H9 (cell line): ENCODE data around the gene DPP10. TPM values are rescaled to one million over a fixed set of nuclear protein-coding genes. Genes with fewer than 3 reads are reported as not detected.

Experiments
- DNase-seq: peaks from one replicate; pipeline ENCODE4 v3.0.0-alpha.2; 2017
- H2AFZ ChIP-seq: one replicate; pipeline ENCODE4 v1.6.1; 2013; ENCODE audit warnings: mild to moderate bottlenecking, low read length, control low read depth, moderate library complexity
- H2AK5ac ChIP-seq: 2 replicates; pipeline ENCODE4 v1.6.1; 2013; ENCODE audit warnings: low read length, control low read depth, mixed read lengths; ENCODE audit not compliant: insufficient read length
- H2BK120ac ChIP-seq: one replicate; pipeline ENCODE4 v1.6.1; 2013; ENCODE audit warnings: low read depth, mild to moderate bottlenecking, low read length, control low read depth, inconsistent platforms; ENCODE audit not compliant: poor library complexity, severe bottlenecking
- H2BK12ac ChIP-seq: 2 replicates; pipeline ENCODE4 v1.6.1; 2013; ENCODE audit warnings: low read length, control low read depth, mixed read lengths, low read depth; ENCODE audit not compliant: insufficient read length
- H2BK15ac ChIP-seq: 2 replicates; pipeline ENCODE4 v1.6.1; 2013; ENCODE audit warnings: low read depth, low read length, control low read depth
- H2BK20ac ChIP-seq: one replicate; pipeline ENCODE4 v1.6.1; 2013; ENCODE audit warnings: low read depth, mild to moderate bottlenecking, low read length, control low read depth, inconsistent platforms; ENCODE audit not compliant: poor library complexity, severe bottlenecking
- H2BK5ac ChIP-seq: 2 replicates; pipeline ENCODE4 v1.6.1; 2013; ENCODE audit warnings: low read length, control low read depth, mixed read lengths; ENCODE audit not compliant: insufficient read length
- H3K14ac ChIP-seq: 2 replicates; pipeline ENCODE4 v1.6.1; 2013; ENCODE audit warnings: low read length, control low read depth; ENCODE audit not compliant: insufficient read depth
- H3K18ac ChIP-seq: 2 replicates; pipeline ENCODE4 v1.6.1; 2013; ENCODE audit warnings: low read depth, mild to moderate bottlenecking, mixed read lengths, low read length, control low read depth; ENCODE audit not compliant: insufficient read length
- H3K23ac ChIP-seq: 2 replicates; pipeline ENCODE4 v1.6.1; 2013; ENCODE audit warnings: low read length, control low read depth, mixed read lengths, low read depth; ENCODE audit not compliant: insufficient read length
- H3K23me2 ChIP-seq: 2 replicates; pipeline ENCODE4 v1.6.1; 2013; ENCODE audit warnings: low read depth, mild to moderate bottlenecking, mixed read lengths, low read length, control low read depth; ENCODE audit not compliant: insufficient read length, poor library complexity, severe bottlenecking
- H3K27ac ChIP-seq: 2 replicates; pipeline ENCODE4 v1.5.1; 2013; ENCODE audit warnings: low read length, control low read depth, mixed read lengths, low read depth; ENCODE audit not compliant: insufficient read length
- H3K27me3 ChIP-seq: 2 replicates; pipeline ENCODE4 v1.6.1; 2013; ENCODE audit warnings: low read length, control low read depth, inconsistent platforms; ENCODE audit not compliant: insufficient read depth
- H3K4ac ChIP-seq: 2 replicates; pipeline ENCODE4 v1.6.1; 2013; ENCODE audit warnings: low read depth, mild to moderate bottlenecking, control low read depth, inconsistent platforms, low read length, moderate library complexity
- H3K4me1 ChIP-seq: 2 replicates; pipeline ENCODE4 v1.6.1; 2013; ENCODE audit warnings: low read length, control low read depth, inconsistent platforms; ENCODE audit not compliant: insufficient read depth
- H3K4me2 ChIP-seq: 2 replicates; pipeline ENCODE4 v1.6.1; 2013; ENCODE audit warnings: low read length, control low read depth, mixed read lengths; ENCODE audit not compliant: insufficient read length, insufficient read depth
- H3K56ac ChIP-seq: 2 replicates; pipeline ENCODE4 v1.6.1; 2013; ENCODE audit warnings: low read depth, mild to moderate bottlenecking, mixed read lengths, low read length, control low read depth; ENCODE audit not compliant: insufficient read length
- H3K79me1 ChIP-seq: 2 replicates; pipeline ENCODE4 v1.6.1; 2013; ENCODE audit warnings: low read depth, mild to moderate bottlenecking, moderate library complexity, low read length, control low read depth, inconsistent platforms; ENCODE audit not compliant: insufficient read depth, poor library complexity, severe bottlenecking
- H3K79me2 ChIP-seq: 2 replicates; pipeline ENCODE4 v1.6.1; 2013; ENCODE audit warnings: low read length, control low read depth, inconsistent platforms; ENCODE audit not compliant: insufficient read depth
- H3K9ac ChIP-seq: 2 replicates; pipeline ENCODE4 v1.6.1; 2013; ENCODE audit warnings: low read length, control low read depth, mixed read lengths; ENCODE audit not compliant: insufficient read length; ENCODE audit errors: extremely low read depth
- H3K9me3 ChIP-seq: one replicate; pipeline ENCODE4 v1.6.1; 2013; ENCODE audit warnings: low read depth, low read length, inconsistent platforms; ENCODE audit not compliant: control insufficient read depth
- H3T11ph ChIP-seq: one replicate; pipeline ENCODE4 v1.6.1; 2013; ENCODE audit warnings: mild to moderate bottlenecking, low read length, control low read depth, inconsistent platforms
- H4K20me1 ChIP-seq: one replicate; pipeline ENCODE4 v1.6.1; 2013; ENCODE audit not compliant: control insufficient read depth, insufficient read length, insufficient read depth
- H4K5ac ChIP-seq: 2 replicates; pipeline ENCODE4 v1.6.1; 2013; ENCODE audit warnings: low read depth, mild to moderate bottlenecking, mixed read lengths, low read length, control low read depth; ENCODE audit not compliant: insufficient read length
- H4K8ac ChIP-seq: replicated peaks from 2 replicates; pipeline ENCODE4 v1.6.1; 2013; ENCODE audit warnings: low read length, control low read depth, mixed read lengths, low read depth; ENCODE audit not compliant: insufficient read length
- H4K91ac ChIP-seq: 2 replicates; pipeline ENCODE4 v1.6.1; 2013; ENCODE audit warnings: low read depth, mild to moderate bottlenecking, moderate library complexity, mixed read lengths, low read length, control low read depth; ENCODE audit not compliant: insufficient read length
- H3K27ac Mint-ChIP-seq, 3 experiments: 2 replicates in 2 of 3; 3 replicates in 1 of 3; pipeline ENCODE4 v1.8.0; 2020 to 2021; ENCODE audit warnings: mixed read lengths in 3 of 3, mild to moderate bottlenecking in 1 of 3, moderate library complexity in 1 of 3
- H3K27me3 Mint-ChIP-seq: 2 replicates; pipeline ENCODE4 v1.8.0; 2021; ENCODE audit warnings: low read depth, mild to moderate bottlenecking, moderate library complexity, mixed read lengths
- H3K36me3 Mint-ChIP-seq, 3 experiments: 2 replicates in 2 of 3; 3 replicates in 1 of 3; pipeline ENCODE4 v1.8.0; 2020 to 2021; ENCODE audit warnings: low read depth in 3 of 3, mixed read lengths in 3 of 3; ENCODE audit not compliant: insufficient read depth in 1 of 3
- H3K4me1 Mint-ChIP-seq, 2 experiments: 2 replicates each; pipeline ENCODE4 v1.8.0; 2020; ENCODE audit warnings: mixed read lengths in 2 of 2
- H3K4me3 Mint-ChIP-seq, 2 experiments: 2 replicates in 1 of 2; 3 replicates in 1 of 2; pipeline ENCODE4 v1.8.0; 2020 to 2021; ENCODE audit warnings: mild to moderate bottlenecking in 2 of 2, mixed read lengths in 2 of 2, moderate library complexity in 1 of 2
- H3K9me3 Mint-ChIP-seq, 2 experiments: 2 replicates in 1 of 2; 3 replicates in 1 of 2; pipeline ENCODE4 v1.8.0; 2020; ENCODE audit warnings: mild to moderate bottlenecking in 2 of 2, mixed read lengths in 2 of 2, moderate library complexity in 1 of 2
- CTCF ChIP-seq: fragments of 200-600 bp; sonication (generic); conservative IDR thresholded peaks from 3 replicates; pipeline ENCODE4 v1.8.0; 2021; ENCODE audit warnings: antibody characterized with exemption, mild to moderate bottlenecking
- WGBS: extraction: QIAGEN DNeasy Blood & Tissue Kit; methylation state at CpG from one replicate; pipeline ENCODE4 v1.1.7; 2013; ENCODE audit warnings: missing lambda C conversion rate, low lambda C conversion rate, mixed read lengths; ENCODE audit not compliant: insufficient read length; ENCODE audit errors: extremely low coverage; 5-methylcytosine and 5-hydroxymethylcytosine counted together
- total RNA-seq: library from RNA; stranded (reverse); gene quantifications from 2 replicates; pipeline ENCODE4 v1.2.1, GENCODE V29; 2021

DPP10 gene
- total RNA-seq, 1 experiment from 2014 or later = 11.3 TPM

- no peak overlapping the region for H3K4ac ChIP-seq
- Mint-ChIP-seq H3K27ac (no peak overlapping the region), H3K4me3 (no peak overlapping the region), H3K27me3 (no peaks in the 10 kb centered on the region), H3K4me1 (peaks cover 15 to 17% of the 10 kb centered on the region in 2 experiments), H3K9me3 (no peaks in the 10 kb centered on the region), H3K36me3 (no peaks in the 10 kb centered on the region; a peak in 1 of 7 replicates)
- no peak overlapping the region for H3K9ac ChIP-seq
- no peak overlapping the region for H2BK5ac ChIP-seq
- no peak overlapping the region for H4K5ac ChIP-seq
- H3K56ac ChIP-seq = no peak overlapping the region
- no peak overlapping the region for H3T11ph ChIP-seq
- H3K18ac ChIP-seq = no peak overlapping the region
- no peak overlapping the region for H3K14ac ChIP-seq
- H4K91ac ChIP-seq = no peak overlapping the region
- no peak overlapping the region for H3K23ac ChIP-seq
- H2BK15ac ChIP-seq = no peak overlapping the region
- no CpG with 5 or more reads among the region's 2 CpGs for WGBS
- no peaks in the 10 kb centered on the region for H3K79me2 ChIP-seq
- H4K20me1 ChIP-seq = no peaks in the 10 kb centered on the region
- H3K23me2 ChIP-seq = no peaks in the 10 kb centered on the region
- H4K8ac ChIP-seq = no peak overlapping the region
- H2BK120ac ChIP-seq = no peak overlapping the region
- no peak for TF ChIP-seq CTCF
- DNase-seq = no peak
- no peaks in the 10 kb centered on the region for H3K27me3 ChIP-seq
- H2BK12ac ChIP-seq = no peak overlapping the region
- no peak overlapping the region for H2BK20ac ChIP-seq
- H2AK5ac ChIP-seq = no peak overlapping the region
- no peak overlapping the region for H3K27ac ChIP-seq
- H3K9me3 ChIP-seq = no peaks in the 10 kb centered on the region
- H3K79me1 ChIP-seq = no peaks in the 10 kb centered on the region
- no peak overlapping the region for H3K4me2 ChIP-seq
- no peaks in the 10 kb centered on the region for H3K4me1 ChIP-seq
- H2AFZ ChIP-seq = no peak overlapping the region
These were observed 17.7 kb upstream of the DPP10 start for GRCh38 chr2:114424699-114425098.
